Spleen (tissue), 7 donors: Measurements from ENCODE around the gene UBE2QL1.

Source experiments
- CTCF ChIP-seq, 11 experiments: fragments of 200-600 bp in 7 of 11; fragments of 450-650 bp in 4 of 11; sonication (generic) in 4 of 11; IDR thresholded peaks in 8 of 11; conservative IDR thresholded peaks in 3 of 11; 1 replicate in 7 of 11; 2 replicates in 4 of 11; pipeline versions ENCODE4 v1.4.0 to v1.8.0; 2016 to 2021; ENCODE audit warnings: antibody characterized with exemption in 11 of 11, inconsistent platforms in 4 of 11, mild to moderate bottlenecking in 1 of 11
- POLR2A ChIP-seq, 3 donors: fragments of 450-650 bp; IDR thresholded peaks; one replicate each; pipeline ENCODE4 v1.5.1; 2017; ENCODE audit warnings: antibody characterized with exemption in 3 of 3, mild to moderate bottlenecking in 1 of 3
- POLR2AphosphoS5 ChIP-seq, 3 donors: sonication (generic); formaldehyde crosslinking; IDR thresholded peaks; one replicate each; pipeline ENCODE4 v1.5.1; 2017; ENCODE audit warnings: antibody characterized with exemption in 3 of 3
- donor health status: DM: no; HTN: no; CAD: no; lungs with moderate emphysema.
- donor health status: DM: no; HTN: no; CAD: no.
- donor health status: DM: no; HTN: no; CAD: no.

GRCh38 chr5:6427694-6428093, 21.0 kb upstream of the UBE2QL1 start:
- TF ChIP-seq CTCF (IDR thresholded peaks at IDR 0.05 in 8 of 11, conservative IDR thresholded peaks at IDR 0.05 in 3 of 11) (no peak), POLR2AphosphoS5 (IDR thresholded peaks at IDR 0.05) (no peak), POLR2A (IDR thresholded peaks at IDR 0.05) (no peak)
